KMS-11 (cell line): ENCODE measurements around the gene ARHGAP19.
A peak's percentile ranks its signal among the peaks of the same experiment; 100 is the strongest.

Experiments
- H2AFZ ChIP-seq: fragments of 200-600 bp; sonication (generic); 2 replicates; pipeline ENCODE4 v1.6.1; 2016; ENCODE audit warnings: antibody characterized with exemption, mixed run types, low read depth
- H3K27ac ChIP-seq: fragments of 200-600 bp; sonication (generic); 2 replicates; pipeline ENCODE4 v1.6.1; 2016; ENCODE audit warnings: mild to moderate bottlenecking, mixed run types
- H3K27me3 ChIP-seq: fragments of 200-600 bp; sonication (generic); 2 replicates; pipeline ENCODE4 v1.6.1; 2017; ENCODE audit warnings: mild to moderate bottlenecking, low read depth, mixed run types, moderate library complexity; ENCODE audit not compliant: insufficient read depth
- H3K36me3 ChIP-seq: fragments of 200-600 bp; sonication (generic); 2 replicates; pipeline ENCODE4 v1.6.1; 2017; ENCODE audit warnings: mild to moderate bottlenecking, mixed run types; ENCODE audit not compliant: insufficient read depth
- H3K4me1 ChIP-seq: fragments of 200-600 bp; sonication (generic); 2 replicates; pipeline ENCODE4 v1.6.1; 2016; ENCODE audit warnings: mild to moderate bottlenecking, low read depth, mixed run types; ENCODE audit not compliant: poor library complexity, severe bottlenecking
- H3K4me2 ChIP-seq: fragments of 200-600 bp; sonication (generic); 2 replicates; pipeline ENCODE4 v1.7.0; 2016; ENCODE audit warnings: mild to moderate bottlenecking, mixed run types
- H3K4me3 ChIP-seq: fragments of 200-600 bp; sonication (generic); IDR thresholded peaks from 2 replicates; pipeline ENCODE4 v1.6.1; 2017; ENCODE audit warnings: low read depth, low read length, mixed read lengths; ENCODE audit not compliant: insufficient read depth
- H3K79me2 ChIP-seq: fragments of 200-600 bp; sonication (generic); 2 replicates; pipeline ENCODE4 v1.6.1; 2016; ENCODE audit warnings: low read depth, mixed run types; ENCODE audit not compliant: insufficient read depth
- H3K9ac ChIP-seq: fragments of 200-600 bp; sonication (generic); 2 replicates; pipeline ENCODE4 v1.6.1; 2016; ENCODE audit warnings: mild to moderate bottlenecking, mixed run types
- H4K20me1 ChIP-seq: fragments of 200-600 bp; sonication (generic); 2 replicates; pipeline ENCODE4 v1.6.1; 2016; ENCODE audit warnings: mild to moderate bottlenecking, mixed run types; ENCODE audit not compliant: insufficient read depth
- CTCF ChIP-seq: fragments of 200-600 bp; sonication (generic); conservative IDR thresholded peaks from 2 replicates; pipeline ENCODE4 v1.6.1; 2017; ENCODE audit warnings: low read depth, mild to moderate bottlenecking, antibody characterized with exemption, low read length, moderate library complexity, mixed read lengths

Gene ARHGAP19

DNA sequence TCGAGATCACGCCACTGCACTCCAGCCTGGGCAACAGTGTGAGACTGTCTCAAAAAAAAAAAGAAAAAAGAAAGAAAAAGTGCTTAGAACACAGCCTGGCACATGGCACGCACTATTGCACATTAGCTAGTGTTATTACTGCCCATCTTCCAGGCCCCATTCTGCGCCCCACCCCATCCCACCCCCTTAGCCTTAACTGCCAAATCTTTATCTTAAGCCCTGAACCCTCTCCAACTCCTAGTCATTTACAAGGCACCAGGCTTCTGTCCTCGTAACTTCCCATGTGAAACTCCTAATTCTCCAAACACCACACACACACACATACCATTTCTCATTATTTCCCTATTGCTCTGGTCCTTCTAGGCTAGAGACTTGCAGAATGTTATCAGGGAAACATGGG, 37.3 kb upstream of the ARHGAP19 start:
- H3K4me2 ChIP-seq, result peak overlapping the region; percentile 72
- peaks cover 55% of the 10 kb centered on the region for H3K4me1 ChIP-seq
- H3K9ac ChIP-seq, result no peak overlapping the region
- no peaks in the 10 kb centered on the region for H4K20me1 ChIP-seq
- no peak overlapping the region for H3K4me3 ChIP-seq
- H3K79me2 ChIP-seq, result peaks cover 42% of the 10 kb centered on the region
- peak overlapping the region; percentile 51; the same call in 1 of the 2 replicates for H3K27ac ChIP-seq
- no peaks in the 10 kb centered on the region for H3K36me3 ChIP-seq
- TF ChIP-seq CTCF, result no peak
- no peak overlapping the region for H2AFZ ChIP-seq
- H3K27me3 ChIP-seq, result no peaks in the 10 kb centered on the region

- Histone ChIP-seq H4K20me1 (no peaks in the 10 kb centered on the region), H3K4me3 (no peak overlapping the region), H3K79me2 (peaks cover 40% of the 10 kb centered on the region), H3K27me3 (no peaks in the 10 kb centered on the region), H3K4me2 (peak overlapping the region; percentile 72), H3K27ac (peak overlapping the region; percentile 51; the same call in 1 of the 2 replicates), H3K4me1 (peaks cover 55% of the 10 kb centered on the region), H2AFZ (no peak overlapping the region), H3K9ac (no peak overlapping the region), H3K36me3 (no peaks in the 10 kb centered on the region)
- TF ChIP-seq CTCF, result no peak
Observed at GRCh38 chr10:97328646-97329453, 36.4 kb upstream of the ARHGAP19 start.

DNA sequence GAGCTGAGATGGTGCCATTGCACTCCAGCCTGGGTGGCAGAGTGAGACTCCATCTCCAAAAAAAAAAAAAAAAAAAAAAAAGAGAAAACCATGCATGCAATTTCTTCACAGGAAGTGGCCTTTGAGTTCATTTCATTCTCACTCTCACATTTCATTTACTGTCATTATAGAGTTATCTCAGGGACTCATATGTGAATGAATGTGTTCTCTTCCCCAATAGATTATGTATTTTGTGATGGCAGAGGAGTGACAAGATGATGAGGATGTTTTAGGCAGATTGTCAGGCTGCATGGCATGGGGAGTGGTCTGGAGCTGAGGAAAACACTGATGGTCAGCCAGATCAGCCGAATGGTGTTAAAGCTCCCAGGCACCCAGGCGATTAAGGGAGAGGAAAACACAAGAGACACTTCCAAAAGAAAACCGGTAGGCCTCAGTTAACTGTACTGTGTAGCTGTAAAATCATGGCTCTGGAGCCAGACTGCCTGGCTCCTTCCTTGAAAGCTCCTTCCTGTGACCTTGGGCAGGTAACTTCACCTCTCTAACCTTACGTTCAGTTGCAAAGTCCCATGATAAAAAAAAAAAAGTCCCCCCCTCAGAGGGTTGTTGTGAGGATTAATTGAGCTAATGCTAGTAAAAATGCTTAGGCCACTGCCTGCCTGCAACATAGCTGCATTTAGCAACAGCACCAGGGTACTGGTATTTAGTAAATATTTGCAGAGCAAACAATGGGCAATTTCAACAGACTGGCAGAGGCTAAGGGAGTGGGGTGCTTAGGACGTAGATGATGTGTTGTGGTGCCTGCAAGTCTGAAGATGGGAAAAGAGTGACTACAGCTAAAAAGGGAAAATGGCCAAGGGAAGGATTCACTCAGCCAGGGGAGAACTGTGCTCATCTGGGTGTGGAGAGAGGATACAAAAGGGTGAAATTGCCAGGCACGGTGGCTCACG, 35.2 kb upstream of the ARHGAP19 start:
- no peaks in the 10 kb centered on the region for H3K36me3 ChIP-seq
- no peaks in the 10 kb centered on the region for H4K20me1 ChIP-seq
- H3K4me2 ChIP-seq, result peak overlapping the region; percentile 27; the same call in 1 of the 2 replicates
- no peak overlapping the region for H3K9ac ChIP-seq
- no peak overlapping the region for H3K4me3 ChIP-seq
- H2AFZ ChIP-seq, result no peak overlapping the region
- TF ChIP-seq CTCF, result no peak
- peaks cover 28% of the 10 kb centered on the region for H3K79me2 ChIP-seq
- H3K27ac ChIP-seq, result no peak overlapping the region; the same call in 1 of the 2 replicates
- no peaks in the 10 kb centered on the region for H3K27me3 ChIP-seq
- peaks cover 55% of the 10 kb centered on the region for H3K4me1 ChIP-seq

DNA sequence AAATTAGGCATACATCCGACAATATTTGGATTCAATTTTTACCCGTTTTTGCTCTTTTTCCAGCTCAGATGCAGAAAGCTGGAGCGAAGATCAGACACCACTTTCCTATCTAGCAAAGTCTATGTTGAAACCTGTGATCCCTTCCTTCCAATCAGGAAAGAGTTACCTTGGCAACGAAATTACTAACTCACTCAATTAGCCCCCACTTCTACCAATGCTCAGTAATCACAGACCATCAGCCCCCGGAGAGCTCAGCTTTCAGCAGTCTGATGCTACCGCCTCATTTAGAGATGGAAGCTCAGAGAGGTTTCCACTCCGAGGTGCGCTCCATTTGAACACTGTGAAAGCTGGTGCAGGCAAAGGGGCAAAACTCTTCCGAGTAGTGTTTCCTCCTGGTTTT, 33.3 kb upstream of the ARHGAP19 start:
- Histone ChIP-seq H3K9ac (no peak overlapping the region), H3K36me3 (no peaks in the 10 kb centered on the region), H2AFZ (no peak overlapping the region), H3K27me3 (no peaks in the 10 kb centered on the region), H3K4me3 (no peak overlapping the region), H3K4me2 (no peak overlapping the region), H3K4me1 (peaks cover 48% of the 10 kb centered on the region), H4K20me1 (no peaks in the 10 kb centered on the region), H3K27ac (no peak overlapping the region), H3K79me2 (peaks cover 10% of the 10 kb centered on the region; the same call in 1 of the 2 replicates)
- no peak for TF ChIP-seq CTCF
